Right kidney (tissue), 1 donor: ENCODE results near the gene ATP6V1F.
A peak's percentile ranks its signal among the peaks of the same experiment; 100 is the strongest.

Source experiments
- DNase-seq: peaks from one replicate; pipeline ENCODE4 v3.0.0-alpha.2; 2016

Gene ATP6V1F

DNA sequence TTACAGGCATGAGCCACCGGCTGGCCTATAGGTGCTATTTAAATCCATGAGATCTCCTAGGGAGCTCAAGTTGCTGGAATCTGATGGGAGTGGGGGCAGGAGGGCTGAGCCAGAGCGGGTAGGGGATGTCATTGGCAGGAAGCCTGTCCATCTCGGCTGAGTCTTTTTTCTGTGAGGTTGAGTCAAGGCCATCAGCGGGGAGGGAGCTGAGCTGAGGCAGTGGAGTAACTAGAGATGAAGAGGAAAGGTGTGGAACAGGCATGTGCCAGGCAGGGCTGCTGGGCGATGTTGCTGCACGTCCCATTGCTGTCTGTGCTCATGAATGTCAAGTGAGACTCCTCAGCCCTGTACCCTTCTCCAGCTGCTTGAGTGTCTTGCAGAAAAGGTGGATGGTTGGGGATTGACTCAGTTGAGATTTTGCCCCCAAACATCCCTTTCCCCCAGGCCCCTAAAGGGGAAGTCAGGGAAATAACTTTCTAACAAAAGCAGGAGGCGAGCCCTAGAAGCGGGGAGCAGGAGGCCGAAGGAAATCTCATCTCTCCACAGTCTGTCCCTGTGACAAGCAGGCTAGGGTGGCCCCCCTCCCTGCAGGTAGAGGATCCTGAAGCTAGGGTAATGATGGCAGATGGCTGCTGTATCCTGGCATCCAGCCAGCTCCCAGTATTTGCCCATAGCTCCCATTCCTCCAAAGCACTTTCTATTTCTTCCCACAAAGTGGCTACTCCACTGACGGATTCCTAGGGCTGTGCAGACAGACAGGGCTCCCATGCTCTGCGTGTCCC, 5.4 kb downstream of the ATP6V1F start:
- no peak for DNase-seq

- no peak for DNase-seq
Observed at GRCh38 chr7:128868624-128869137, 6.0 kb downstream of the ATP6V1F start.

DNA sequence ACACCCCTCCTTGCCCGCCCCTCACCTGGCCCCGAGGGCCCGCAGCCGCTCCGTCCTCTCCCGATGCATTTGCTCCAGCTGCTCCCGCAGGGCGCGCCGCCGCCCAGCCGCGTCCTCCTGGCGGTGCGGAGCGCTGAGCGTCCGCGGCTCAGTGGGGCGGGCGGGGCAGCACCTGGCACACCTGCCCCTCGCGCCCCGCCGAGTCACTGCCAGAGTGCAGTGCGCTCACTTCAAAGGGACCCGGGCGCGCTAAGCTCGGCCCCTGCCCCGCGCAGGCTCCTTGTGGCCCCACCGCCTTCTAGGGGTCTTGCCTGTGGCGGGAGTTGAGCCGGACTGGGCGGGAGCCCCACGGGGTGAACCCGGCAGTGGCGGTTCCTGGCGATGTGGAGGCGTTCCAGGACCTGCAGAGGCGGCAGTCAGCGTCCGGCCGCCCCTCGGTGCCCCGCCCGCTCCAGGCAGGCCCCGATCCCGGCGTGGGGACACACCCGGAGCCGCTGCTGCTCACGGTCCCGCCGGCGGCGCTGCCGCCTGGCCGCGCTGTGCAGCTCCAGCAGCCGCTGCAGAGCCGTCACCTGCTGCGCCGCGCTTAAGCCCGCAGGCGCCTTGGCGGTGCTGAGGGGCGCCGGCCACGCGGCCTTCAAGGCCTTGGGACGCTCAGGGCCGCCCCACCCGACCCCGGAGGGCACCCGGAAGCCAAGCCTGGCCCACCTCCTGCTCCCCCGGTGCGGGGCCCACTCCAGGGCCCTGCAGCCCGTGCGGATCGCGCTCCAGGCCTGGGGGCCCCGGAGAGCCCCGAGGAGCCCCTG, 6.7 kb downstream of the ATP6V1F start:
- peak; percentile 85 for DNase-seq

- DNase-seq: peak; percentile 62
Observed at GRCh38 chr7:128869944-128870285, 7.3 kb downstream of the ATP6V1F start.

- DNase-seq: no peak
Observed at GRCh38 chr7:128871050-128871449, 8.4 kb downstream of the ATP6V1F start.

DNA sequence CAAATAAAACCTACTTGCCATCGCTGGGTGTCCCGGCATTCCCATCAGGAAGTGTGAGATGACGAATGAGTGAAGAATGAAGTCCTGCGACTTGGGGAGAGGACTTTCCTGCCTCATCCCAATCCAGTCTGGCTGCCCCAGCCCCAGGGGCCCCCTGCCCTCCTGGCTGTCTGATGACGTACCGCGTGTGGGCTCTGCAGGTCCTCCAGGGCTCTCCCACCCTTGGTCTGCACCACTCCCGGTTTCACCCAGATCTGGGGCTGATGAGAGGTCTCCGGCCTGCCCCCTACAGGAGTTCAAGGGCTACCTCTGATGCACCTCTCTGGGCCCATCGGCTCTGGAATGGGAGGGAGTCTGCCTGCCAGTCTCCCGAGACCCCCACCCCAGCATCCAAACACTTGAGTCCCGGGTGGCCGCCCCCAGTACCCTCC, 9.8 kb downstream of the ATP6V1F start:
- no peak for DNase-seq

GRCh38 chr7:128873234-128873633, 10.6 kb downstream of the ATP6V1F start:
- DNase-seq: no peak

DNA sequence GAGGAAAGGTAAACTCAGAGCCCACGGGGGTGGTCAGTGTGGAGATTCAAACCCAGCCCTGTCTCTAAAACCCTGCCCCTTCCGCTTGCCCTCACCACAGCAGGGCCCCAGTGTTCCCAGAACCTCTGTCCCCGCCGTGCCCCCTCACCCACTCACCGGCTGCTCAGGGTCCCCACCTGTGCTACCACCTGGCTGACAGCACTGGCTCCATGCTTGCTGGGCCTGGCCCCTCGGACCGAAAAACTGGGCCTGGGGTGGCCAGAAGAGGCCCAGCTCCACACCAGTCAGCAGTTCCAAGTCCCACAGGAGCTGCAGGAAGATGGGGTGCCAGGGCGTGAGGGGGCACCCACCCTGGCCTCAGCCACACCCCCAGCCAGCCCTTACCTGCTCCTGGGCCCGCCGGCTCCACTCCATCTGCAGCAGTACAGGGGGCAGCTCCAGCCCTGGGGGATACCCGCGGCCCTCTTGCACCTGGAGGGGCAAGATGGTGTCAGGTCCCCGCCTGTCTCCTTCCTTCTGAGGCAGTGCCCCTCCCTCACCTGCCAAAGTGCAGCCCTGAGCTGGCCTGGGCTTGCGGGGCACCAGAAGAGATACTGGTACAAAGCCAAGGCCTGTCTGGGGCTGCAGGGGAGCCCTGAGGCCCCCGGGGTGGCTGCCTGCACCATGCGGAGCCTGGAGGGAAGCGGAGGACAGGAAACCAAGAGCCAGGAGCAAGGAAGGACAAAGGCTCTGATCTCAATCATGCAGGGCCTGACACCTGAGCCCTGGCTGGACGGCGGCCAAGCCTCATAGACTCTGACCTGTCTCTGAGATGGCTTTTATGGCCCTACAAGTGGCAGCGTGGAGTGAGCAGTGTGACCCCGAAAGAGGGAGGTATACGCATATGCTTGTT, 11.7 kb downstream of the ATP6V1F start:
- no peak for DNase-seq

- DNase-seq: no peak
Observed at GRCh38 chr7:128875523-128875948, 12.9 kb downstream of the ATP6V1F start.

DNA sequence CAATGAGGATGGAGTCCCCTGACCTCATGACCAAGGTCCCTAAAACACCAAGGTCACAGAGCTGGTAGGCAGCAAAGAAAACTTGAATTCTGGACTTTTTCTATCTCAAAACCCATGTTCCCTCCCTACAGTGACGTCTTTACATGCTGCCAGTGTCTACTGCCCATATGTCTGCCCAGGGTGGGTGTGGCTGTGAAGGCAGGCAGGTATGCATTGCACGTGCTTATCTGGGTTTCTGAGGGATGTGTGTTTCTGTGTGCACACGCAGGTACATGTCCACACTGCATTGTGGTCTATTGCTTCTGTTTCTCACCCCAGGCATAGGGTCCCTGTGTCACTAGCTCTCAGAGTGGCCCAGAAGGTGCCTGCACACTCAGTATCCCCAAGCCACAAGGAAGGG, 13.5 kb downstream of the ATP6V1F start:
- DNase-seq: no peak

GRCh38 chr7:128876586-128876977, 13.9 kb downstream of the ATP6V1F start:
- no peak for DNase-seq

DNA sequence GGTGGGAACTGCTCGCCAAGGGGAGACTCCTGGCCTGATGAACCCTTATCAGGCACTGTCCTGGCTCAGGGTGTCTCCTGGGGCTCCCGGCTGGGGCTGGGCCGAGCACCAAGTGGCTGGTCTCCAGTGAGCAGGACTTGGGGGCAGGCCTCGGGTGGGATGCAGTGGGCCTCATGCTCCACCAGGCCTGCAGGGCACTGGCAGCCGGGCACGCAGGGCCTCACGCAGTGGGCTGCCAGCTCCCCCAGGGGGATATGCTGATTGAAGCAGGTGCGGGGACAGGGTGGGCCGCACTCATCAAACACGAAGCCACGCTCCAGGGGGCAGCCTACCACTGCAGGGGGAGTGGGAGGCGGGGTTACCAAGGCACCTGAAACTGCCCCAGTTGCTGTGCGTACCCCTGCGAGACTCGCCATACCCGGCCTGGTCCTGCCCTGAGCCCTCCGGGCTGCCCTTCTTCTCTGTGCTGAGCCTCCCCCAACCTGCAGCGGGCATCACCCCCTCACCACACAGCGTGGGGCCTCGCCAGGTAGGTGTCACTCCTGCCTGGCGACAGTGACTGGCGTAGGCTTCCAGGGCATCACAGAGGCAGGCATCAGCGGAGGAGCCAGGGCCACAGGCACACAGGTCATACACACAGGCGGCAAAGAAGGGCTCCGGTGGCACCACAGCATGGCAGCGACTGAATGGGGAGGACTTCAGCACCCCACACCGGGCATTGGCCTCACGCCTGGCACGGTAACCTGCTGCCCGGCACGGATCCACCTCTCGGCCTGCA, 14.5 kb downstream of the ATP6V1F start:
- DNase-seq: no peak

DNA sequence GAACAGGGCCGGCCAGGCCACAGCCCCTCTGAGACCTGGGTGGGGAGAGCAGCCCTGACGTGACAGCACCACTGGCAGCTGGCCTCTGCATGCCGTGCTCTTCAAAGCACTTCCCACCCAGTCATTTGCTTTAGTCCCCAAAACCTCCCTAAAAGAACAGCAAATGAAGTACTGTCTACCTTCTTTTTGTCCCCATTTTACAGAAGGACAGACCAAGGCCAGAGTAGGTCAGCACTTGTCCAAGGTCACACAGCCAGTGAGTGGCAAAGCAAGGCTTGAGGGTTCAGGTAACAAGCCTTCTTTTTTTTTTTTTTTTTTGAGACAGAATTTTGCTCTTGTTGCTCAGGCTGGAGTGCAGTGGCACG, 15.1 kb downstream of the ATP6V1F start:
- no peak for DNase-seq

DNA sequence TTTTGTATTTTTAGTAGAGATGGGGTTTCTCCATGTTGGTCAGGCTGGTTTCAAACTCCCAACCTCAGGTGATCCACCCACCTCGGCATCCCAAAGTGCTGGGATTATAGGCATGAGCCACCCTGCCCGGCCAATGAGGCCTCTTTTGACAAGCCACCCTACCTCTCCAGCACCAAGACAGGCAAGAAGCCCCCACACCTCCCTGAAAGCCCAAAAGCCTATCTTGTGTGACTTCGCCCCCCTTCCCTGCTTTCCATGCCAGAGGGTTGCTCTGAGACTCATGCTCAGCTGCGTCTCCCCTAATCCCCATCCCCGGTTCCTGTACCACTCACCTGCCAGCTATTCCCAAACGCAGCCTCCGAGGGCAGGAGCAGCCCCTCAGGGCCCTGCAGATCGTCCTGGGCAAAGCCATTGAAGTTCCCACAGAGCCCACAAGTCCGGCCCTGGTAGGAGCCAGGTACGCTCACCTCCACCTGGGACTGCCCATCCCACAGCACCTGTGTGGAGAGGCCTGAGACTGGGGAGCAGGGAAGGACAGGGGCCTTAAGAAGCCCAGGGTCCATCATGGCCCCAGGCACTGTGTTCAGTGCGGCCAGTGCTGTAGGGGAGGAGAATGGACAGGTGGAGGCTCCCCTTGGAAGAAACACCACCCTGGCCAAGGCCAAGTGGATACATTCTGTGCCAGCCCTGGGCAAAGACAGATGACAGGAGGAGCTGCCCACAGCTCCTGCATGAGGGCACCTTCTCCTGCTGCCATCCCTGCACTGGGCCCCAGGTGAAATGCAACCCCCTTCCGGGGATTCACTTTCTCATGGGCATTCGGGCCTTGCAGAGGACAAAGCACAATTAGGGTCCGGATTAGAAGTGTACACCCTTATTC, 15.8 kb downstream of the ATP6V1F start:
- DNase-seq: no peak

DNA sequence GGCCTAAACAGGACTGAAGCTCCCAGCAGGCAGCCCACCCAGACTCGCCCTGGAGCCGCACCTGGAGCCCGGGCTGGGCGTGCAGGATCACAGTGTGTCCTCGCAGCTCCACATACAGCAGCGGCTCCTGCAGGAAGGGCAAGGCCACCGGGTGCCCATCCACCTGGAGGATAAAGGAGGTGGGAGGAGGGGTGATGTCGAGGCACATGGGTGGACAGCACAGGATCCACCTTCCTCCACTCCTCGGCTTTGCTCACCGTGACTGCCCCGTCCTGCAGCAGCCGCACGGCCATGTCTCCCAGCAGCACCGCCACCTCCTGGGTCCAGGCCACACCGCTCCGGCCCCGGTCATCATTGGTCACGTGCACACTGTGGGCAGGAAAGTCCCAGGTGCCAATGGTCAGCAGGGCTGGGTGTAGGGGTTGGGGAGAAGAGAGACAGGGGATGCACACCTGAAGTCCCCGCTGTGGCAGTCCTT, 16.8 kb downstream of the ATP6V1F start:
- no peak for DNase-seq

DNA sequence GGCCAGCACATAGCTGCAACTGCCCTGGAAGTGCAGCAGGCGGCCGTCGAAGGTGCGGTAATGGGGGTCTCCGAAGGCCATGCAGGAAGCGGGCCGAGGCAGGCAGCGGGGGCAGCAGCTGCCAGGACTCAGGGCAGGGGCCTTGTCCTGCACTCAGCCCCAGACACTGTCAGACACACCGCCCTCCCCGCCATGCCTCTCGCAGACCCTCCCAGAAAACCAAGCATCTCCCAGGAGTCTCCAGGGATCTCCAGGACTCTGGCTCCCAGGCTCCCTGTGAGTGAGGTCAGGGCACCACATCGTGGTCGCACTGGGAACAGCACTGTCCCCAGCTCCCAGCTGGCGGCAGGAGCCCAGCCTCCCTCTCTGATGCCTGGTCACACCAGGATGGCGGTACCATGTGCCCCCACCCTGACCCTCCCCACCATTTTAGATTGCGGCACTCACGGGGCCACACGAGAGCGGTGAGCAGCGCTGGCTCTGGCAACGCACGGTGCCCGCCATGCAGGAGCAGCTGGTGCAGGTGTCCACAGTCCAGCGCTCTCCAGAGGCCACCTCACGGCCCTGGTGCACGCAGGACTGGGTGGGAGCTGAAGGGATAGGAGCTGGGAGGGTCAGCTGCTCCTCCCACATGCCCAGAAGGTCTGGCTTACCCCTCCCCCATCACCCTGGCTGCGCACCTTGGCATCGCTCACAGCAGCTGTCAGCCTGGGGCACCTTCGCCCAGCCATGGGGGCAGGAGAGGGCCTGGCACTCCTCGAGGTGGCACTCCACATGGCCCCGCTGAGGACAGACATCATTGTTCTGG, 17.5 kb downstream of the ATP6V1F start:
- no peak for DNase-seq

- DNase-seq: no peak
Observed at GRCh38 chr7:128880791-128881457, 18.3 kb downstream of the ATP6V1F start.

- DNase-seq: no peak
Observed at GRCh38 chr7:128881458-128882125, 18.9 kb downstream of the ATP6V1F start.

GRCh38 chr7:128882134-128882533, 19.5 kb downstream of the ATP6V1F start:
- no peak for DNase-seq
